LNCaP clone FGC (cell line): ENCODE data around the gene ACY1.

Source experiments
- DNase-seq: peaks from one replicate; pipeline ENCODE4 v3.0.0-alpha.2; 2011; ENCODE audit warnings: low read depth
- H3K4me3 ChIP-seq: 2 replicates; pipeline ENCODE4 v1.5.1; 2011; ENCODE audit warnings: mild to moderate bottlenecking, low read depth, low read length, control low read depth
- TF ChIP-seq, protein P1 (sequence below): IDR thresholded peaks from 2 replicates; pipeline ENCODE4 v1.5.1; 2012; ENCODE audit warnings: mild to moderate bottlenecking; ENCODE audit not compliant: control insufficient read depth, insufficient read depth; ENCODE audit errors: extremely low read depth

The ACY1 gene

GRCh38 chr3:51971350-51971749, 12.0 kb upstream of the ACY1 start:
- no peak overlapping the region for H3K4me3 ChIP-seq
- no peak for DNase-seq
- TF ChIP-seq, protein P1, sequence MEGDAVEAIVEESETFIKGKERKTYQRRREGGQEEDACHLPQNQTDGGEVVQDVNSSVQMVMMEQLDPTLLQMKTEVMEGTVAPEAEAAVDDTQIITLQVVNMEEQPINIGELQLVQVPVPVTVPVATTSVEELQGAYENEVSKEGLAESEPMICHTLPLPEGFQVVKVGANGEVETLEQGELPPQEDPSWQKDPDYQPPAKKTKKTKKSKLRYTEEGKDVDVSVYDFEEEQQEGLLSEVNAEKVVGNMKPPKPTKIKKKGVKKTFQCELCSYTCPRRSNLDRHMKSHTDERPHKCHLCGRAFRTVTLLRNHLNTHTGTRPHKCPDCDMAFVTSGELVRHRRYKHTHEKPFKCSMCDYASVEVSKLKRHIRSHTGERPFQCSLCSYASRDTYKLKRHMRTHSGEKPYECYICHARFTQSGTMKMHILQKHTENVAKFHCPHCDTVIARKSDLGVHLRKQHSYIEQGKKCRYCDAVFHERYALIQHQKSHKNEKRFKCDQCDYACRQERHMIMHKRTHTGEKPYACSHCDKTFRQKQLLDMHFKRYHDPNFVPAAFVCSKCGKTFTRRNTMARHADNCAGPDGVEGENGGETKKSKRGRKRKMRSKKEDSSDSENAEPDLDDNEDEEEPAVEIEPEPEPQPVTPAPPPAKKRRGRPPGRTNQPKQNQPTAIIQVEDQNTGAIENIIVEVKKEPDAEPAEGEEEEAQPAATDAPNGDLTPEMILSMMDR, result no peak

- TF ChIP-seq, protein P1, result no peak
Measured at GRCh38 chr3:51974277-51974962, 8.9 kb upstream of the ACY1 start.

DNA sequence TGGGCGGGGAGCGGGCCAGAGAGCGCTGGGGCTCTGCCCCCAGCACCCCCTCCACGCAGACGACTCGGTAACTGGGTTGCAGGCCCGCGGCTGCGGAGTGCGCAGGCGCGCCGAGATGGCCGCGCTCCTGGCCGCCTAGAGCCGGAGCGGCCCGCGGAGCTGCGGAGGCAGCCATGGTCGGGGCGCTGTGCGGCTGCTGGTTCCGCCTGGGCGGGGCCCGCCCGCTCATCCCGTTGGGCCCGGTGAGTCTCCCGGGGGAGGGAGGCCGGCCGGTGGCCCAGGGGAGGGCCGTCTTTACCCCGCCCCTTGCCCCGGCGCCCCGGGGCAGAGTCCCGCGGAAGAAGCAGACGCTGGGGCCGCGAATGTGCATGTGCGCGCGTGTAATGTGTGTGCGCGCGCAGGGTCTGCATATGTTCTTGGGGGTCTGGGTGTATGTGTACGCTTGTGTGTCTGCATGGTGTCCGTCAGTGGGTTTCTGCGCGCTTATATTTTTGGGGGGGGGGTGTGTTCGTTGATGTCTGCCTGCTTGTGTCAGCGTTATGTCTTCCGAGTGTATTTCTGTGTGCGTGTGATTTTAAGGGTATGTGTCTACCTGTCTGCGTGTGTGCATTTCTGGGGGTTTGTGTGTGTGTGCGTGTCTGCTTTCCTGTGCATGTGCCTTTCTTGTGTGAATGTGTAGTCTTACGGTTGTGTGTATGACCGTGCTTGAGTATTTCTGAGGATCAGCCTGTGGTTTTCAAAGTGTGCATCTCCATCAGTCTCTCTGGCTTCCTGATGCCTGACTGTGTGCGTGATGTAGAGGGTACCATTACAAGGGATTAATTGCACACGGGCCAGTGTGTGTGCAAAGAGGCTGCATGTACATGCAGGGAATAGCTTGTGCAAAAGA, 8.1 kb upstream of the ACY1 start, which contains the start of gene ABHD14A:
Gene ABHD14A, plus strand, starts transcription at position 102 of the 889 bp plus-strand sequence. Its CDS starts 72 bp downstream, at position 174.
- TF ChIP-seq, protein P1, result no peak
- H3K4me3 ChIP-seq, result peak within 1 kb of the TSS; percentile 82
- DNase-seq, result no peak

More at GRCh38 chr3:51974277-51974962, 8.9 kb upstream of the ACY1 start:
- DNase-seq, result peak; percentile 58
- H3K4me3 ChIP-seq, result peak overlapping the region; percentile 82

DNA sequence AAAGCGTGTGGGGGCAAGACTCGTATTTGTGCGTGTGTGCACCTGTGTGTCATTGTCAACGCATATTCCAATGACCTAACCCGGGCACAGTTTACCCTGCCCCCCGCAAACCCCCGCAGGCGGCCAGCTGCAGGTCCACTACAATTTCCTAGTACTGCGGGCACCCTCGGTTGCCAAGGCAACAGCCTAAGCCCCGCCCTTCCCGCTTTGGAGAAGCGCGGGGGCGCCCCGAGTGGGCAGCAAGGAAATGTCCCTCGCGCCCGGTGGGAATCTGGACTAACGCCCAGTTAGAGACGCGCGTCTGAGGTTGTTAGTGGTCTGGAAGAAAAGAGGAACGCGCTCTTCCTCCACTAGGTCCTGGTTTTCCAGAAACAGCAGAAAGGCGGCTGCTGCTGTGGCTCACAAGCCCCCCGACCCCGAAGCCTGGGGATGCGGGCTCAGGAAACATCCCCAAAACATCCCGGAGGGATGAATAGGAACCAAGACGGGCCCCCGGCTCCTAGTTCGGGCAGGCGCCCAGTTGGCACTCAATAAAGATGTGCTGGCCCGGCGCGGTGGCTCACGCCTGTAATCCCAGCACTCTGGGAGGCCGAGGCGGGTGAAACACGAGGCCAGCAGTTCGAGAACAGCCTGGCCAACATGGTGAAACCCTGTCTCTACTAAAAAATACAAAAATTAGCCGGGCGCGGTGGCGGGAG, 7.3 kb upstream of the ACY1 start:
- TF ChIP-seq, protein P1, result no peak
- DNase-seq, result no peak
- H3K4me3 ChIP-seq, result peak overlapping the region; percentile 82

GRCh38 chr3:51977446-51978142, 5.7 kb upstream of the ACY1 start:
- TF ChIP-seq, protein P1, result no peak
- no peak overlapping the region for H3K4me3 ChIP-seq
- no peak for DNase-seq

- H3K4me3 ChIP-seq, result no peak overlapping the region
- TF ChIP-seq, protein P1, result no peak
- no peak for DNase-seq
Measured at GRCh38 chr3:51978143-51978502, 5.2 kb upstream of the ACY1 start.
